Right renal cortex interstitium (tissue), 3 donors: ENCODE data around the gene POLE. TPM values are rescaled to one million over a fixed set of nuclear protein-coding genes. Genes with fewer than 3 reads are reported as not detected.
"Not testable (repeated sequence)": the region's sequence is repeated elsewhere in the genome, so short reads cannot be mapped to it uniquely, and the experiment has no call there.

Experiments
- DNase-seq, 3 donors: peaks; one replicate each; pipeline ENCODE4 v3.0.0-alpha.2; 2013; ENCODE audit warnings: low read depth in 3 of 3, low spot score in 2 of 3
- polyA plus RNA-seq, 3 donors: library from polyadenylated mRNA; unstranded; fragments of 120-200 nt; gene quantifications; one replicate each; pipeline ENCODE4 v1.2.1, GENCODE V29; 2013; ENCODE audit not compliant: insufficient read length in 3 of 3

POLE gene
- polyA plus RNA-seq, 3 donors, result 44.5 to 45.7 (median 44.5) TPM

GRCh38 chr12:132717531-132718387 lies 30.6 kb upstream of the POLE start:
- DNase-seq, result no peak

- DNase-seq, result no peak
Measured at GRCh38 chr12:132717011-132717410, 29.9 kb upstream of the POLE start.

GRCh38 chr12:132716356-132716755 lies 29.2 kb upstream of the POLE start:
- no peak for DNase-seq

- DNase-seq, result no peak
Measured at GRCh38 chr12:132715874-132716273, 28.7 kb upstream of the POLE start.

- no peak for DNase-seq
Measured at GRCh38 chr12:132713123-132713522, 26.0 kb upstream of the POLE start.

- no peak for DNase-seq
Measured at GRCh38 chr12:132711080-132711843, 24.1 kb upstream of the POLE start.

GRCh38 chr12:132710405-132711079 lies 23.4 kb upstream of the POLE start, which contains the start of gene PGAM5:
Gene PGAM5 (plus strand): TSS chr12:132710842. CDS start chr12:132710877, 35 bp downstream.
- peak; percentile 29 to 72 (median 65) for DNase-seq

GRCh38 chr12:132710043-132710404 lies 22.9 kb upstream of the POLE start:
- no peak for DNase-seq

- no peak for DNase-seq
Measured at GRCh38 chr12:132708150-132708549, 21.0 kb upstream of the POLE start.

- DNase-seq, result no peak
Measured at GRCh38 chr12:132707241-132707640, 20.1 kb upstream of the POLE start.

- no peak for DNase-seq
Measured at GRCh38 chr12:132703641-132704040, 16.5 kb upstream of the POLE start.

- no peak for DNase-seq
Measured at GRCh38 chr12:132702640-132703039, 15.5 kb upstream of the POLE start.

GRCh38 chr12:132700212-132700822 lies 13.2 kb upstream of the POLE start:
- DNase-seq, result no peak

GRCh38 chr12:132698341-132698740 lies 11.2 kb upstream of the POLE start:
- DNase-seq, result no peak

GRCh38 chr12:132695431-132695830 lies 8.3 kb upstream of the POLE start:
- DNase-seq, result no peak

GRCh38 chr12:132694888-132695287 lies 7.7 kb upstream of the POLE start:
- DNase-seq, result not testable (repeated sequence)

- not testable (repeated sequence) for DNase-seq
Measured at GRCh38 chr12:132692030-132692429, 4.9 kb upstream of the POLE start.

- DNase-seq, result no peak
Measured at GRCh38 chr12:132690112-132690511, 3.0 kb upstream of the POLE start.

GRCh38 chr12:132689227-132689626 lies 2.1 kb upstream of the POLE start:
- no peak for DNase-seq

GRCh38 chr12:132686825-132687210 lies 324 bp downstream of the POLE start:
- no peak for DNase-seq

- DNase-seq, result no peak
Measured at GRCh38 chr12:132685400-132685799, 1.7 kb downstream of the POLE start.
